GM13977 (cell line): ENCODE results near the gene ZSCAN5A.
"Not testable (repeated sequence)": the region's sequence is repeated elsewhere in the genome, so short reads cannot be mapped to it uniquely, and the experiment has no call there.

Experiments used
- DNase-seq: peaks from one replicate; pipeline ENCODE4 v3.0.0; 2012; ENCODE audit warnings: low spot score
- in situ Hi-C: fragments of 300-500 bp; cut with MboI; formaldehyde crosslinking; loops from one replicate; pipeline ENCODE4 v1.12.0; 2022; ENCODE audit warnings: low sequenced_read_pairs, low pct_unique_long_range_greater_than_20kb, mixed read lengths, inconsistent platforms; ENCODE audit not compliant: unreplicated experiment
- TF ChIP-seq, protein P1 (sequence below): IDR thresholded peaks from 2 replicates; pipeline ENCODE4 v1.5.1; 2012; ENCODE audit warnings: mild to moderate bottlenecking, control low read depth; ENCODE audit not compliant: insufficient read depth; ENCODE audit errors: extremely low read depth, missing control alignments

The ZSCAN5A gene

DNA sequence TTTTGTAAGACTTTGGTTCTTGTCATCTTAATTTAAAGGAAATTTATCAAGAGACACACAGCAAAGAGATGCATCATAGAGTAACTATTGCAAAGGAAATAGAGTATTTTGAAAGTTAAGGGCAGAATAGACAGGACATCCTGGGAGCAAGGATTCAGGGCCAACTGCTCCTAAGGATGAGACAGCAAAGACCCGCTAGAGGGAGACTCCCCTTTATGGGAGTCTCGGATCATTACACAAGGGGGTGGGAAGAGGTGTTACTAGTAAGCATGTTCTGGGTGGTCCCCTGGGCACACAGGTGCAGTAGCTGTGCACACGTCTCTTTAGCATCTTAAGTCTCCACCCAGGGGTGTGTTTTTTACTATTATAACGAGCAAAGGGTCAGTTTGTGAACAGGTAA lies 102.9 kb downstream of the ZSCAN5A start:
- in situ Hi-C loops: no loop called here
- TF ChIP-seq, protein P1, sequence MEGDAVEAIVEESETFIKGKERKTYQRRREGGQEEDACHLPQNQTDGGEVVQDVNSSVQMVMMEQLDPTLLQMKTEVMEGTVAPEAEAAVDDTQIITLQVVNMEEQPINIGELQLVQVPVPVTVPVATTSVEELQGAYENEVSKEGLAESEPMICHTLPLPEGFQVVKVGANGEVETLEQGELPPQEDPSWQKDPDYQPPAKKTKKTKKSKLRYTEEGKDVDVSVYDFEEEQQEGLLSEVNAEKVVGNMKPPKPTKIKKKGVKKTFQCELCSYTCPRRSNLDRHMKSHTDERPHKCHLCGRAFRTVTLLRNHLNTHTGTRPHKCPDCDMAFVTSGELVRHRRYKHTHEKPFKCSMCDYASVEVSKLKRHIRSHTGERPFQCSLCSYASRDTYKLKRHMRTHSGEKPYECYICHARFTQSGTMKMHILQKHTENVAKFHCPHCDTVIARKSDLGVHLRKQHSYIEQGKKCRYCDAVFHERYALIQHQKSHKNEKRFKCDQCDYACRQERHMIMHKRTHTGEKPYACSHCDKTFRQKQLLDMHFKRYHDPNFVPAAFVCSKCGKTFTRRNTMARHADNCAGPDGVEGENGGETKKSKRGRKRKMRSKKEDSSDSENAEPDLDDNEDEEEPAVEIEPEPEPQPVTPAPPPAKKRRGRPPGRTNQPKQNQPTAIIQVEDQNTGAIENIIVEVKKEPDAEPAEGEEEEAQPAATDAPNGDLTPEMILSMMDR: no peak
- DNase-seq: no peak

DNA sequence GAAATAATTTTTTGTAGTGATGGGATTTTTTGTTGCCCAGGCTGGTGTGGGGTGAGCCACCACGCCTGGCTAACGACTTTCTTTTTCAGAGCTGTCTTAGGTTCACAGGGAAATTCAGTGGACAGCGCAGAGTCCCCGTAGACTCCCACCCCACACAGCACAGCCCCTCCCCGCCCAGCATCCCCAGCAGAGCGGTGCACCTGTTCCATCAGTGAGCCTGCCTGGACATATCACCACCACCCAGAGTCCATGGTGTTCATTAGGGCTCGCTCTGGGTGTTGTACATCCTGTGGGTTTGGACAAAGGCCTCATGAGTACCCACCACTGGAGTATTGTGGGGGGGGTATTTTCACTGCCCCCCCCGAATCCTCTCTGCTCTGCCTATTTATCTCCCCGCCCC lies 104.6 kb downstream of the ZSCAN5A start:
- DNase-seq, in situ Hi-C loops: not testable (repeated sequence)

DNA sequence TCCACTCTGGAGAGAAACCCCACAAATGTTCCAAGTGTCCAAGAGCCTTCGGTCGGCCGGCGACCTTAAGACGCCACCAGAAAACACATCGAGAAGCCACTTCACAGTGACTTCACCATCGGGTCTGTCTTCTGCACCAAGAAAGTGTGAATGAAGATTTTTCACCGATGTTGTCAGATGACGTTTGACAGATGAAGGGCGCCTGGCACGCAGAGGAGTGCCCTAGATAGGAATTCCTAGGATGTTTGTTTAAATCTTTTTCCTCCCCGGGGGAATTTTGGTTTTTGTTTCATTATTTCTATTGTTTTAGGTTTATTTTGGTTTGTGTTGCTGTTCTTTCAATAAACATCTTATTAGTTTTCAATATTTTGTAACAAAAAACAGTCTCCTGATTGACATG lies 105.5 kb downstream of the ZSCAN5A start:
- DNase-seq: no peak
- TF ChIP-seq, protein P1: no peak
- in situ Hi-C loops: no loop called here

DNA sequence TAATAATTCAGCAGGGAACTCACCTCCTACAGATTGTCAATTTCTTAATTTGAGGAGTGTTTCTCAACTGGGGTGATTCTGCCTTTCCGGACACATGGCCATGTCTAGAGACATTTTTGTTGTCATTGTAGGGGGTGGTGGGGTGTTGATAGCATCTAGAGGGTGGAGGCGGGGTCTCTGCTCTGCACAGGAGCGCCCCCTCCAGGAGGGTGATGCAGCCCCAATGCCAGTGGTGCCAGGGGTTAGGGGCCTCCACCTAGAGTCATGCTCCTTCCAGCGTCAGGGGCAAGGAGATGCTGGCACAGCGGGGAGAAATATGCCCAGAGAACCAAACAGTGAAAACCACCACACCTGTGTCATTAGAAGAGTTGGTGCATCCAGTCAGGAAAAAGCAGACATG lies 107.1 kb downstream of the ZSCAN5A start:
- in situ Hi-C loops, DNase-seq: not testable (repeated sequence)

DNA sequence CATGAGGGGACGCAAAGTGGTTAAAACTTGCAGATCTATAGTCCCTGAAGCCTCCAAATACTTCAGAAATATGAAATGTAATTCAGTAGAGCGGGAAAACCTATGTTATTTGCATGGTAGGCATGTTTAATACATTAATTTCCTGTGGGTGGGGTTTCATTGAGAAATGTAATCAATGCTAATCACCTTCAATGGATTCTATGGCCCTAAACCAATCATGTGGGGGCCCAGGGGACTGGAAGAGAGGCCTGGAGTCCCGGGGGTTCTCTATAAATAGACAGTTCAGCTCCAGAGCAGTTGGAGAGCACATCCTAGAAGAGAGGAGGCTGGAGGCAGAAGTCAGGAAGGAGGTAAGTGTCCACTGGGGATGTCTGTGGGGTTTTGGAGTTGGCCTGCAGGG lies 112.7 kb downstream of the ZSCAN5A start, which contains the start of gene ZSCAN5C:
ZSCAN5C (plus strand) TSS at position 301 of the 400 bp plus-strand sequence. CDS start 3,641 bp downstream, outside the sequence.
- no peak for DNase-seq
- in situ Hi-C loops: no loop called here
- TF ChIP-seq, protein P1: no peak

DNA sequence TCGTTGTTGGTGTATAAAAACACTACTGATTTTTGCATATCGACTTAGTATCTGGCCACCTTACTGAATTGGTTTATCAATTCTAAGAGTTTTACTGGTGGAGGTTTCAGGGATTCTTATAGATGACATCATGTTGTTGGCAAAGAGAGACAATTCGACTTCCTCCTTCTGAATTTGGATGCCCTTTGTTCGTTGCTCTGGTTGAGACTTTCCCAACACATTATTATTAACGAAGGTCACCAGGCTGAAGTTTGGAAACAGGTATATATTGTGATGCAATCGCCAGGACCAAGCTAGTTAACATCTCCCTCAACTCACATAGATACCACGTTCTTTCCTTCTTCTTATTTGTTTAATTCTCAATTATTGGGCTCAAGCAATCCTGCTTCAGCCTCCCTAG lies 115.0 kb downstream of the ZSCAN5A start:
- no peak for DNase-seq
- TF ChIP-seq, protein P1: no peak
- in situ Hi-C loops: no loop called here

DNA sequence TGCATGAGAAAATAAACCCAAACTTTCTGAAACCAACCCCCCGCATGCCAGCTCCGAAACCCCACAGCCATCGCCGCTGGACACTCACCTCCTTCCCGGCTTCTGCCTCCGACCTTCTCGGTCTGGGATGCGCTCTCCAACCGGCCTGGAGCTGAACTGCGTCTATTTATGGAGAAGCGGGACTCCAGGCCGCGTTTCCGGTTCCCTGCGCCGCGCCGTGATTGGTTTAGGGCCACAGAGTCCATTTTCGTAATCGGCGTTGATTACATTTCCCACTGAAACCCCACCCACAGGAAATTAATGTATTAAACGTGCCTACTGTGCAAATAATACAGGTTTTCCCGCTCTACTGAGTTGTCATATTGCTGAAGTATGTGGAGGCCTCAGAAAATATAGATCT lies 117.0 kb downstream of the ZSCAN5A start, which contains the start of gene ZSCAN5B:
ZSCAN5B (minus strand) TSS at position 138 of the 400 bp plus-strand sequence. CDS start 4,731 bp downstream, outside the sequence.
- DNase-seq, in situ Hi-C loops: not testable (repeated sequence)

DNA sequence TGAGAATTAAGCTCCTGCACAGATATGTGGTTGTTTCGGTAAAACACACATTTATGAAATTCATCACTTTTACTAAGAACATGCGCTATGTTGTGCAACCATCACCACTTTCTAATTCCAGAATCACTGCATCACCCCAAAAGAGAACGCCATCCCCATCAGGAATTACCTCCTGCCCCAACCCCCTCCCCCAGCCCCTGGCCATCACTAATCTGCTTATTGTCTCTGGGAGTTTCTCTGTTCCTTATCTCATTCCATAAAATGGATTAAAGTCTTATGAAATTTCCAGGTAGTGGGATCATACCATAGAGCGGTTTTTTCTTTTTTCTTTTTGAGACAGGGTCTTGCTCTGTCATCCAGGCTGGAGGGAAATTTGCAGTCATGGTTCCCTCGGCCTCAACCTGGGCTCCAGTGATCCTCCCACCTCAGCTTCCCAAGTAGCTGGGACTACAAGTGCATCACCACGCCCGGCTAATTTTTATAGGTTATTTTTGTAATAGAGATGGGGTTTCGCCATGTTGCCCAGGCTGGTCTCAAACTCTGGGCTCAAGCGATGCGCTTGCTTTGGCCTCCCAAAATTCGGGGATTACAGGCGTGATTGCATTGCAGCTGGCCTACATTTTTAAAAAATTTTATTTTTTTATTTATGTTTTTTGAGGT lies 120.5 kb downstream of the ZSCAN5A start:
- TF ChIP-seq, protein P1: no peak
- in situ Hi-C loops: no loop called here
- DNase-seq: no peak
